Esophagus muscularis mucosa (tissue), 4 donors: ENCODE data around the gene ABCG2. TPM values are rescaled to one million over a fixed set of nuclear protein-coding genes. Genes with fewer than 3 reads are reported as not detected.
"Not testable (repeated sequence)": the region's sequence is repeated elsewhere in the genome, so short reads cannot be mapped to it uniquely, and the experiment has no call there.

Experiments used
- DNase-seq: peaks from one replicate; pipeline ENCODE4 v3.0.0-alpha.2; 2017; ENCODE audit errors: extremely low spot score
- H3K27ac ChIP-seq, 4 donors: fragments of 200-600 bp; sonication (generic); replicated peaks in 1 of 4; 1 replicate in 3 of 4; 2 replicates in 1 of 4; pipeline ENCODE4 v1.5.1; 2016 to 2019; ENCODE audit warnings: mild to moderate bottlenecking in 1 of 4
- H3K27me3 ChIP-seq, 4 donors: fragments of 200-600 bp; sonication (generic); one replicate each; pipeline versions ENCODE4 v1.5.1 to v1.6.0; 2016 to 2019
- H3K36me3 ChIP-seq, 4 donors: fragments of 200-600 bp; sonication (generic); one replicate each; pipeline ENCODE4 v1.5.1; 2016 to 2019
- H3K4me1 ChIP-seq, 4 donors: fragments of 200-600 bp; sonication (generic); one replicate each; pipeline ENCODE4 v1.5.1; 2016 to 2019
- H3K4me3 ChIP-seq, 4 donors: fragments of 200-600 bp; sonication (generic); 1 replicate in 2 of 4; 2 replicates in 2 of 4; pipeline ENCODE4 v1.5.1; 2016 to 2019; ENCODE audit warnings: mild to moderate bottlenecking in 4 of 4, moderate library complexity in 1 of 4
- H3K9me3 ChIP-seq, 4 donors: fragments of 200-600 bp; sonication (generic); 1 replicate in 3 of 4; 2 replicates in 1 of 4; pipeline ENCODE4 v1.5.1; 2016 to 2019
- CTCF ChIP-seq, 3 experiments: fragments of 200-600 bp in 2 of 3; fragments of 450-650 bp in 1 of 3; sonication (generic) in 2 of 3; IDR thresholded peaks; one replicate each; pipeline ENCODE4 v1.5.1; 2017 to 2019; ENCODE audit warnings: antibody characterized with exemption in 3 of 3, mild to moderate bottlenecking in 2 of 3, moderate library complexity in 1 of 3
- EP300 ChIP-seq: sonication (generic); formaldehyde crosslinking; IDR thresholded peaks from one replicate; pipeline ENCODE4 v1.6.1; 2017; ENCODE audit warnings: antibody characterized with exemption
- POLR2A ChIP-seq: fragments of 450-650 bp; IDR thresholded peaks from one replicate; pipeline ENCODE4 v1.6.1; 2017; ENCODE audit warnings: antibody characterized with exemption, moderate library complexity, mild to moderate bottlenecking, low read depth
- POLR2AphosphoS5 ChIP-seq, 2 donors: sonication (generic); formaldehyde crosslinking; IDR thresholded peaks; one replicate each; pipeline ENCODE4 v1.6.1; 2017; ENCODE audit warnings: antibody characterized with exemption in 2 of 2
- WGBS: methylation state at CpG from one replicate; pipeline ENCODE4 v1.1.5; 2018; 5-methylcytosine and 5-hydroxymethylcytosine counted together
- intact Hi-C: fragments of 100-400 bp; cut with DNase I; formaldehyde crosslinking; loops from one replicate; pipeline ENCODE4 v1.15.1; 2023
- total RNA-seq, 4 donors: library from RNA; depleted of rRNA; stranded (reverse); fragments of >200 nt; gene quantifications; one replicate each; pipeline versions ENCODE4 v1.1.0 to v1.2.1, GENCODE V29; 2016

ABCG2 gene
- total RNA-seq, 4 donors from 2014 or later = 0.83 to 5.2 (median 2.7) TPM

- Histone ChIP-seq H3K27ac (no peak overlapping the region), H3K4me1 (peaks cover 0 to 15% (median 13%) of the 10 kb centered on the region in 4 donors), H3K27me3 (peaks cover 0 to 13% (median 0%) of the 10 kb centered on the region in 4 donors), H3K36me3 (no peaks in the 10 kb centered on the region), H3K4me3 (no peak overlapping the region), H3K9me3 (no peaks in the 10 kb centered on the region)
- no peak for DNase-seq
- TF ChIP-seq POLR2AphosphoS5 (IDR thresholded peaks at IDR 0.05) (no peak), POLR2A (no peak), CTCF (IDR thresholded peaks at IDR 0.05) (no peak), EP300 (no peak)
- intact Hi-C loops = no loop called here
These were observed 4.2 kb upstream of the ABCG2 start for GRCh38 chr4:88162626-88163025.

- TF ChIP-seq POLR2A (no peak), CTCF (IDR thresholded peaks at IDR 0.05) (no peak), POLR2AphosphoS5 (IDR thresholded peaks at IDR 0.05) (no peak), EP300 (no peak)
- intact Hi-C loops = no loop called here
- Histone ChIP-seq H3K9me3 (no peaks in the 10 kb centered on the region), H3K36me3 (no peaks in the 10 kb centered on the region), H3K4me3 (peak overlapping the region; percentile 52 to 59 (median 56)), H3K4me1 (peaks cover 0 to 15% (median 13%) of the 10 kb centered on the region in 4 donors), H3K27ac (peak overlapping the region in 1 of 4 donors; percentile 7), H3K27me3 (peaks cover 0 to 27% (median 0%) of the 10 kb centered on the region in 4 donors)
- no peak for DNase-seq
- 30% methylated on average over 14 of the region's 14 CpGs for WGBS
These were observed 838 bp upstream of the ABCG2 start for GRCh38 chr4:88159229-88159725.

DNA sequence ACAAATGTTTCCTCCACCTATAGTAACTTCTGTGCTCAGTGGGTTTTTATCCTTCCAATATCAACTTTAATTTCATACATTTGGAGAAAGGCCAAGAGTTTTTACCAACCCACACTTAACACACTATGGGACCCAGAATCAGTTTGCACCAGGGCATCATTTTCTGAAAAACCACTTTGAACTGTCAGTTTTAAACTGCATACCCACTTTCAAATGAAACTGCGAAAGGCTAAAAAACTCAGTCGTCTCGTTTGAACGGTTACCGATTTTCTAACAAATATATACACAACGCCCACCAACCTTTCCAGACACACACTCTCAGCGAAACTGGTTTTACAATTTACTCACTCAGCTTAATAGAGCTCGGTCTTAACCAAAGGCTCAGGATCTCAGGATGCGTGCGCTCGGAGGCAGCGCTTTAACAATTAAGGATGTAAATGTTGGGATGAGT, 376 bp downstream of the ABCG2 start:
- Histone ChIP-seq H3K27me3 (peaks cover 0 to 27% (median 0%) of the 10 kb centered on the region in 4 donors), H3K9me3 (no peaks in the 10 kb centered on the region), H3K27ac (no peak overlapping the region), H3K4me3 (peak overlapping the region; percentile 52 to 59 (median 56)), H3K36me3 (no peaks in the 10 kb centered on the region), H3K4me1 (peaks cover 0 to 15% (median 13%) of the 10 kb centered on the region in 4 donors)
- intact Hi-C loops = no loop called here
- no peak for TF ChIP-seq EP300
- no peak for TF ChIP-seq CTCF (IDR thresholded peaks at IDR 0.05)
- TF ChIP-seq POLR2AphosphoS5 (IDR thresholded peaks at IDR 0.05) = no peak
- TF ChIP-seq POLR2A = no peak
- no peak for DNase-seq
- WGBS = 20% methylated on average over 12 of the region's 12 CpGs

DNA sequence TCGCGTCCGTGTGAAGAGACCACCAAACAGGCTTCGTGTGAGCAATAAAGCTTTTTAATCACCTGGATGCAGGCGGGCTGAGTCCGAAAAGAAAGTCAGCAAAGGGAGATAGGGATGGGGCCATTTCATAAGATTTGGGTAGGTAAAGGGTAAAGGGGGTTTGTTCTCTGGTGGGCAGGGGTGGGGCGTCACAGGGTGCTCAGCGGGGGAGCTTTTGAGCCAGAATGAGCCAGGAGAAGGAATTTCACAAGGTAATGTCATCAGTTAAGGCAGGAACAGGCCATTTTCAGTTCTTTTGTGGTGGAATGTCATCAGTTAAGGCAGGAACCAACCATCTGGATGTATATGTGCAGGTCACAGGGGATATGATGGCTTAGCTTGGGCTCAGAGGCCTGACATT, 6.1 kb downstream of the ABCG2 start:
- H3K36me3 ChIP-seq, intact Hi-C loops, H3K9me3 ChIP-seq, H3K4me3 ChIP-seq, DNase-seq, H3K4me1 ChIP-seq, H3K27ac ChIP-seq: not testable (repeated sequence)
- 90% methylated on average over 8 of the region's 8 CpGs for WGBS
- H3K27me3 ChIP-seq = peaks cover 0 to 14% (median 0%) of the 10 kb centered on the region in 4 donors

DNA sequence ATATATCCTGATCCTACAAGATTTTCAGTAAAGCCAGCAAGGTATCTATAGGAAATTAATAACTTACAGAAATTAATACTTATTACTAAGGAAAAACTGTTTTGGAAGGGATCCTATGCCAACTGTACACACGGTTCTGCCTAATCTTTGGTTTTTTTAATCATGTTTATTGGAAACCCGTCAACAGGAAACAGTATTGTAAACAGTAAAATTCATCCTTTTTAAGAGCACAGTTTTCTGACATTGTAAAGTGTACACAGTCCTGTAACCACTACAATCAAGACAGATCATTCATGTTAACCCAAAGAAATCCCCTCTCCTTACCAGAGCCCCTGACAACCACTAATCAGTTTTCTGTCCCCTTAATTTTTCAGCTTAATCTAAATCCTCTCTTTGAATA, 9.9 kb downstream of the ABCG2 start:
- intact Hi-C loops = no loop called here
- Histone ChIP-seq H3K27ac (no peak overlapping the region), H3K4me3 (no peak overlapping the region), H3K27me3 (no peaks in the 10 kb centered on the region), H3K4me1 (no peaks in the 10 kb centered on the region), H3K36me3 (no peaks in the 10 kb centered on the region), H3K9me3 (no peaks in the 10 kb centered on the region)
- TF ChIP-seq CTCF (IDR thresholded peaks at IDR 0.05) (no peak), EP300 (no peak), POLR2A (no peak), POLR2AphosphoS5 (IDR thresholded peaks at IDR 0.05) (no peak)
- WGBS = 54% methylated on average over 2 of the region's 2 CpGs
- no peak for DNase-seq
